Naive thymus-derived CD4-positive, alpha-beta T cell (primary cell): ENCODE results near the gene POC1A. TPM values are rescaled to one million over a fixed set of nuclear protein-coding genes. Genes with fewer than 3 reads are reported as not detected.

ENCODE experiments used
- ATAC-seq: fragments of 150-1000 bp; cut with Tn5 transposase; 2 replicates; pipeline ENCODE4 v1.10.0; 2021; ENCODE audit warnings: mild to moderate bottlenecking, moderate library complexity
- CTCF ChIA-PET: fragments of 350-600 bp; sonication (Branson Sonifier 250); formaldehyde crosslinking; loops from one replicate; lab custom pipeline; 2021; ENCODE audit warnings: antibody characterized with exemption; lab: Charles Lee
- POLR2A ChIA-PET: fragments of 350-600 bp; sonication (Branson Sonifier 250); formaldehyde crosslinking; loops from one replicate; lab custom pipeline; 2021; ENCODE audit warnings: antibody characterized with exemption, inconsistent platforms; lab: Charles Lee
- DNase-seq, 9 donors: peaks; one replicate each; pipeline versions ENCODE4 v3.0.0 to v3.0.0-alpha.2; 2020 to 2022; ENCODE audit warnings: mixed read lengths in 1 of 9
- H3K27ac ChIP-seq: one replicate; pipeline ENCODE4 v1.7.0; 2013; ENCODE audit warnings: mild to moderate bottlenecking, low read depth, low read length, moderate library complexity
- H3K27me3 ChIP-seq, 2 donors: one replicate each; pipeline ENCODE4 v1.7.0; 2013; ENCODE audit warnings: low read length in 2 of 2, mild to moderate bottlenecking in 2 of 2, moderate library complexity in 2 of 2; ENCODE audit not compliant: control insufficient read depth in 2 of 2, insufficient read depth in 2 of 2
- H3K36me3 ChIP-seq, 3 experiments: 1 replicate in 2 of 3; 2 replicates in 1 of 3; pipeline ENCODE4 v1.7.0; 2013; ENCODE audit warnings: low read length in 3 of 3, mild to moderate bottlenecking in 3 of 3, moderate library complexity in 1 of 3; ENCODE audit not compliant: insufficient read depth in 3 of 3, control insufficient read depth in 2 of 3
- H3K4me1 ChIP-seq, 2 donors: one replicate each; pipeline ENCODE4 v1.7.0; 2013; ENCODE audit warnings: low read length in 2 of 2, mild to moderate bottlenecking in 2 of 2, moderate library complexity in 1 of 2; ENCODE audit not compliant: control insufficient read depth in 2 of 2, insufficient read depth in 2 of 2
- H3K4me3 ChIP-seq: 2 replicates; pipeline ENCODE4 v1.7.0; 2013; ENCODE audit warnings: mild to moderate bottlenecking, low read length
- H3K9me3 ChIP-seq, 3 experiments: 1 replicate in 2 of 3; 2 replicates in 1 of 3; pipeline ENCODE4 v1.7.0; 2013; ENCODE audit warnings: low read length in 3 of 3; ENCODE audit not compliant: control insufficient read depth in 2 of 3
- H3K27ac Mint-ChIP-seq, 9 donors: one replicate each; pipeline ENCODE4 v1.8.0; 2020 to 2022; ENCODE audit warnings: mixed read lengths in 9 of 9, mild to moderate bottlenecking in 8 of 9, moderate library complexity in 5 of 9, inconsistent platforms in 2 of 9
- H3K27me3 Mint-ChIP-seq, 5 donors: one replicate each; pipeline ENCODE4 v1.8.0; 2021 to 2022; ENCODE audit warnings: mixed read lengths in 5 of 5, mild to moderate bottlenecking in 1 of 5
- H3K36me3 Mint-ChIP-seq, 5 donors: one replicate each; pipeline ENCODE4 v1.8.0; 2020 to 2022; ENCODE audit warnings: mixed read lengths in 5 of 5, mild to moderate bottlenecking in 3 of 5, inconsistent platforms in 1 of 5
- H3K4me1 Mint-ChIP-seq, 7 donors: one replicate each; pipeline ENCODE4 v1.8.0; 2020 to 2022; ENCODE audit warnings: mixed read lengths in 7 of 7, mild to moderate bottlenecking in 3 of 7, inconsistent platforms in 1 of 7
- H3K4me3 Mint-ChIP-seq, 10 donors: one replicate each; pipeline ENCODE4 v1.8.0; 2020 to 2022; ENCODE audit warnings: mild to moderate bottlenecking in 10 of 10, mixed read lengths in 10 of 10, moderate library complexity in 6 of 10, inconsistent platforms in 2 of 10
- H3K9me3 Mint-ChIP-seq, 11 donors: one replicate each; pipeline ENCODE4 v1.8.0; 2020 to 2022; ENCODE audit warnings: mixed read lengths in 11 of 11, mild to moderate bottlenecking in 4 of 11, inconsistent platforms in 1 of 11, moderate library complexity in 1 of 11
- intact Hi-C, 2 donors: fragments of 100-400 bp; cut with micrococcal nuclease; formaldehyde crosslinking; loops; one replicate each; pipeline ENCODE4 v1.15.1; 2023
- polyA plus RNA-seq, 2 donors: library from polyadenylated mRNA; unstranded; fragments of 300-500 nt; fragmentation: Illumina TruSeq; gene quantifications; one replicate each; pipeline ENCODE4 v1.2.3, GENCODE V29; 2021
- total RNA-seq, 6 experiments: library from RNA in 5 of 6; stranded (reverse) in 5 of 6; gene quantifications; 1 replicate in 5 of 6; 2 replicates in 1 of 6; pipeline ENCODE4 v1.2.3 and lab custom pipeline; 2021 to 2026

Gene POC1A
- total and polyA plus RNA-seq, 7 experiments from 2014 or later = 0.58 to 19.7 (median 1.3) TPM

- Histone ChIP-seq H3K9me3 (no peaks in the 10 kb centered on the region), H3K36me3 (no peaks in the 10 kb centered on the region), H3K27me3 (no peaks in the 10 kb centered on the region), H3K4me1 (no peaks in the 10 kb centered on the region), H3K27ac (no peak overlapping the region), H3K4me3 (no peak overlapping the region)
- Mint-ChIP-seq H3K36me3 (no peaks in the 10 kb centered on the region), H3K9me3 (no peaks in the 10 kb centered on the region), H3K4me3 (no peak overlapping the region), H3K27me3 (no peaks in the 10 kb centered on the region), H3K27ac (no peak overlapping the region), H3K4me1 (peaks cover 0 to 3% (median 0%) of the 10 kb centered on the region in 7 donors)
- intact Hi-C loops = loop anchor here in 1 of 2 donors (5.0 kb wide), 1 partner anchor 43 kb away; no protein-coding TSS in a partner anchor
- CTCF ChIA-PET = no interaction called here
- POLR2A ChIA-PET = no interaction called here
- DNase-seq (no peak), ATAC-seq (no peak)
Measured at GRCh38 chr3:52079958-52080357, 74.3 kb downstream of the POC1A start.

GRCh38 chr3:52078781-52079560 lies 75.3 kb downstream of the POC1A start:
- ChIA-PET CTCF (interaction anchor here (0.7 kb wide), 1 partner anchor 29 kb away, joined by 4 read pairs; no protein-coding TSS in a partner anchor), POLR2A (no interaction called here)
- H3K27ac ChIP-seq = no peak overlapping the region
- intact Hi-C loops = loop anchor here in 1 of 2 donors (5.0 kb wide), 1 partner anchor 42 kb away; no protein-coding TSS in a partner anchor
- no peak overlapping the region for H3K4me3 ChIP-seq
- H3K4me1 ChIP-seq = no peaks in the 10 kb centered on the region
- no peak for ATAC-seq
- Mint-ChIP-seq H3K9me3 (no peaks in the 10 kb centered on the region), H3K27ac (peak overlapping the region in 1 of 9 donors; percentile 36), H3K4me1 (no peaks in the 10 kb centered on the region), H3K27me3 (no peaks in the 10 kb centered on the region), H3K4me3 (no peak overlapping the region), H3K36me3 (no peaks in the 10 kb centered on the region)
- H3K27me3 ChIP-seq = no peaks in the 10 kb centered on the region
- no peaks in the 10 kb centered on the region for H3K36me3 ChIP-seq
- H3K9me3 ChIP-seq = no peaks in the 10 kb centered on the region
- no peak for DNase-seq

GRCh38 chr3:52077925-52078324 lies 76.3 kb downstream of the POC1A start:
- Mint-ChIP-seq H3K9me3 (no peaks in the 10 kb centered on the region), H3K27me3 (no peaks in the 10 kb centered on the region), H3K36me3 (no peaks in the 10 kb centered on the region), H3K27ac (no peak overlapping the region), H3K4me3 (no peak overlapping the region), H3K4me1 (no peaks in the 10 kb centered on the region)
- no peaks in the 10 kb centered on the region for H3K9me3 ChIP-seq
- no peaks in the 10 kb centered on the region for H3K4me1 ChIP-seq
- H3K36me3 ChIP-seq = no peaks in the 10 kb centered on the region
- no peak for DNase-seq
- no peak for ATAC-seq
- H3K27ac ChIP-seq = no peak overlapping the region
- intact Hi-C loops = loop anchor here in 1 of 2 donors (5.0 kb wide), 1 partner anchor 41 kb away; no protein-coding TSS in a partner anchor
- no peaks in the 10 kb centered on the region for H3K27me3 ChIP-seq
- POLR2A ChIA-PET = interaction anchor here (0.6 kb wide), 1 partner anchor 728 kb away, joined by 3 read pairs; no protein-coding TSS in a partner anchor
- CTCF ChIA-PET = interaction anchor here (1.3 kb wide), 1 partner anchor 76 kb away, joined by 3 read pairs; no protein-coding TSS in a partner anchor
- H3K4me3 ChIP-seq = no peak overlapping the region

- Mint-ChIP-seq H3K27me3 (no peaks in the 10 kb centered on the region), H3K27ac (no peak overlapping the region), H3K36me3 (no peaks in the 10 kb centered on the region), H3K4me1 (no peaks in the 10 kb centered on the region), H3K9me3 (no peaks in the 10 kb centered on the region), H3K4me3 (no peak overlapping the region)
- CTCF ChIA-PET = interaction anchor here (1.3 kb wide), 1 partner anchor 75 kb away, joined by 3 read pairs; no protein-coding TSS in a partner anchor
- intact Hi-C loops = loop anchor here in 1 of 2 donors (5.0 kb wide), 1 partner anchor 40 kb away; no protein-coding TSS in a partner anchor
- Histone ChIP-seq H3K36me3 (no peaks in the 10 kb centered on the region), H3K9me3 (no peaks in the 10 kb centered on the region), H3K27ac (no peak overlapping the region), H3K4me1 (no peaks in the 10 kb centered on the region), H3K27me3 (no peaks in the 10 kb centered on the region), H3K4me3 (no peak overlapping the region)
- ATAC-seq (peak; percentile 64), DNase-seq (no peak)
- POLR2A ChIA-PET = no interaction called here
Measured at GRCh38 chr3:52076896-52077780, 77.1 kb downstream of the POC1A start.

GRCh38 chr3:52073490-52073889 lies 80.7 kb downstream of the POC1A start:
- H3K27ac ChIP-seq = no peak overlapping the region
- Mint-ChIP-seq H3K9me3 (no peaks in the 10 kb centered on the region), H3K4me1 (peaks cover 0 to 3% (median 0%) of the 10 kb centered on the region in 7 donors), H3K36me3 (no peaks in the 10 kb centered on the region), H3K27ac (no peak overlapping the region), H3K4me3 (no peak overlapping the region), H3K27me3 (no peaks in the 10 kb centered on the region)
- intact Hi-C loops = no loop called here
- DNase-seq (no peak), ATAC-seq (no peak)
- no peak overlapping the region for H3K4me3 ChIP-seq
- H3K27me3 ChIP-seq = no peaks in the 10 kb centered on the region
- H3K4me1 ChIP-seq = no peaks in the 10 kb centered on the region
- H3K36me3 ChIP-seq = no peaks in the 10 kb centered on the region
- ChIA-PET CTCF (no interaction called here), POLR2A (no interaction called here)
- H3K9me3 ChIP-seq = no peaks in the 10 kb centered on the region

GRCh38 chr3:52072471-52072870 lies 81.8 kb downstream of the POC1A start:
- no peak overlapping the region for H3K27ac ChIP-seq
- Mint-ChIP-seq H3K27ac (no peak overlapping the region), H3K4me1 (peaks cover 0 to 3% (median 0%) of the 10 kb centered on the region in 7 donors), H3K4me3 (no peak overlapping the region), H3K36me3 (no peaks in the 10 kb centered on the region), H3K9me3 (no peaks in the 10 kb centered on the region), H3K27me3 (no peaks in the 10 kb centered on the region)
- POLR2A ChIA-PET = interaction anchor here (1.2 kb wide), 1 partner anchor 15 kb away, joined by 3 read pairs; no protein-coding TSS in a partner anchor
- CTCF ChIA-PET = no interaction called here
- H3K9me3 ChIP-seq = no peaks in the 10 kb centered on the region
- intact Hi-C loops = no loop called here
- ATAC-seq = no peak
- no peaks in the 10 kb centered on the region for H3K4me1 ChIP-seq
- H3K4me3 ChIP-seq = no peak overlapping the region
- no peaks in the 10 kb centered on the region for H3K27me3 ChIP-seq
- no peak for DNase-seq
- H3K36me3 ChIP-seq = no peaks in the 10 kb centered on the region
